K562 (cell line): Measurements from ENCODE around the gene TAS2R19. TPM values are rescaled to one million over a fixed set of nuclear protein-coding genes. Genes with fewer than 3 reads are reported as not detected.

Experiments
- ATAC-seq: fragments of 200-7000 bp; cut with Tn5 transposase; 3 replicates; pipeline ENCODE4 v1.9.1; 2020; ENCODE audit warnings: moderate library complexity
- BruUV-seq: library from RNA; stranded (reverse); fragments of 400-500 nt; replicated peaks from 2 replicates; lab custom pipeline; 2021; lab: Mats Ljungman, UMichigan
- CTCF ChIA-PET: fragments of 300-600 bp; formaldehyde crosslinking; extraction: SDS; loops from one replicate; lab custom pipeline; 2021; ENCODE audit warnings: low intra/inter-chr PET ratio; lab: Yijun Ruan, JAX
- POLR2A ChIA-PET: fragments of 300-600, 350-650 bp; sonication (Branson Sonifier 250); formaldehyde crosslinking; extraction: SDS; loops from one replicate; lab custom pipeline; 2021; ENCODE audit warnings: antibody characterized with exemption, inconsistent platforms; lab: Yijun Ruan, JAX
- DNase-seq, 4 experiments: peaks; one replicate each; pipeline versions ENCODE4 v3.0.0 to v3.0.0-alpha.2; 2011 to 2018; ENCODE audit warnings: low spot score in 3 of 4, mixed read lengths in 3 of 4; ENCODE audit errors: extremely low read depth in 1 of 4
- FAIRE-seq: peaks from 2 replicates; lab custom pipeline; 2011; peaks lifted over from hg19 to GRCh38; lab: Jason Lieb, UNC
- H2AFZ ChIP-seq: 2 replicates; pipeline ENCODE4 v1.6.0; 2011; ENCODE audit warnings: low read depth, low read length, control low read depth, inconsistent platforms
- H3K27ac ChIP-seq: fragments of 200-600 bp; 3 replicates; pipeline ENCODE4 v1.8.0; 2011; ENCODE audit warnings: low read depth, mild to moderate bottlenecking, control low read depth, inconsistent platforms, low read length, moderate library complexity, mixed read lengths; ENCODE audit errors: extremely low read depth
- H3K27me3 ChIP-seq, 2 experiments: fragments of 300-600 bp in 1 of 2; 2 replicates in 1 of 2; 3 replicates in 1 of 2; pipeline versions ENCODE4 v1.6.0 to v1.8.0; 2011; ENCODE audit warnings: inconsistent platforms in 2 of 2, low read length in 2 of 2, mild to moderate bottlenecking in 1 of 2, mixed read lengths in 1 of 2, moderate library complexity in 1 of 2; ENCODE audit not compliant: control insufficient read depth in 2 of 2, insufficient read depth in 2 of 2
- H3K36me3 ChIP-seq: fragments of 300-600 bp; 3 replicates; pipeline ENCODE4 v1.8.0; 2011; ENCODE audit warnings: mild to moderate bottlenecking, low read length, inconsistent platforms; ENCODE audit not compliant: control insufficient read depth, insufficient read depth
- H3K4me1 ChIP-seq, 2 experiments: fragments of 200-600 bp in 1 of 2; replicated peaks in 1 of 2; 2 replicates in 1 of 2; 3 replicates in 1 of 2; pipeline versions ENCODE4 v1.5.1 to v1.8.0; 2011; ENCODE audit warnings: inconsistent platforms in 2 of 2, low read length in 2 of 2, mild to moderate bottlenecking in 1 of 2, mixed read lengths in 1 of 2, moderate library complexity in 1 of 2; ENCODE audit not compliant: control insufficient read depth in 2 of 2, insufficient read depth in 2 of 2
- H3K4me2 ChIP-seq: 2 replicates; pipeline ENCODE4 v1.6.1; 2011; ENCODE audit warnings: low read length, control low read depth, inconsistent platforms, mixed read lengths; ENCODE audit not compliant: insufficient read depth
- H3K4me3 ChIP-seq: fragments of 200-600 bp; sonication (generic), shearing (Covaris generic); 2 replicates; pipeline ENCODE4 v1.5.1; 2016; ENCODE audit warnings: control low read depth, inconsistent platforms
- H3K79me2 ChIP-seq: fragments of 200-600 bp; 3 replicates; pipeline ENCODE4 v1.8.0; 2011; ENCODE audit warnings: low read length, inconsistent platforms; ENCODE audit not compliant: control insufficient read depth, insufficient read depth
- H3K9ac ChIP-seq, 2 experiments: 2 replicates each; pipeline versions ENCODE4 v1.6.0 to v1.6.1; 2011; ENCODE audit warnings: low read depth in 2 of 2, low read length in 2 of 2, control low read depth in 1 of 2, inconsistent platforms in 1 of 2, mild to moderate bottlenecking in 1 of 2, mixed read lengths in 1 of 2; ENCODE audit not compliant: insufficient read depth in 1 of 2
- H3K9me1 ChIP-seq: one replicate; pipeline ENCODE4 v1.6.0; 2011; ENCODE audit warnings: inconsistent platforms, mild to moderate bottlenecking, low read length, moderate library complexity; ENCODE audit not compliant: control insufficient read depth, insufficient read depth
- H3K9me3 ChIP-seq: replicated peaks from 2 replicates; pipeline ENCODE4 v1.5.1; 2011; ENCODE audit warnings: low read depth, low read length, inconsistent platforms; ENCODE audit not compliant: control insufficient read depth, insufficient read depth
- H4K20me1 ChIP-seq: replicated peaks from 2 replicates; pipeline ENCODE4 v1.6.1; 2011; ENCODE audit warnings: low read length, inconsistent platforms, mixed read lengths; ENCODE audit not compliant: control insufficient read depth, insufficient read depth
- ETV1 ChIP-seq: fragments of 450-650 bp; conservative IDR thresholded peaks from 2 replicates; pipeline ENCODE4 v1.6.1; 2016; ENCODE audit warnings: missing genetic modification characterization, control low read depth, low read depth, missing compliant biosample characterization
- EZH2 ChIP-seq: IDR thresholded peaks from 2 replicates; pipeline ENCODE4 v1.6.1; 2012; ENCODE audit warnings: low read depth, mild to moderate bottlenecking, inconsistent platforms, low read length, borderline replicate concordance
- FOXJ3 ChIP-seq: sonication (generic); formaldehyde crosslinking; IDR thresholded peaks from 2 replicates; pipeline ENCODE4 v1.4.0; 2020; ENCODE audit warnings: mild to moderate bottlenecking, missing genetic modification reagents
- GTF2A2 ChIP-seq: IDR thresholded peaks from 2 replicates; pipeline ENCODE4 v1.6.1; 2016; ENCODE audit warnings: mild to moderate bottlenecking, missing genetic modification characterization, missing compliant biosample characterization
- PHB2 ChIP-seq: fragments of 450-650 bp; IDR thresholded peaks from 2 replicates; pipeline ENCODE4 v1.6.1; 2017; ENCODE audit warnings: low read depth
- POLR2AphosphoS5 ChIP-seq: IDR thresholded peaks from 2 replicates; pipeline ENCODE4 v1.6.1; 2011; ENCODE audit warnings: mild to moderate bottlenecking, low read depth, low read length, moderate library complexity; ENCODE audit not compliant: control insufficient read depth, insufficient read depth
- RBM25 ChIP-seq: fragments of 200-400 bp; formaldehyde crosslinking; IDR thresholded peaks from 2 replicates; pipeline ENCODE4 v1.6.1; 2018; ENCODE audit warnings: low read length, low read depth, moderate library complexity; ENCODE audit not compliant: severe bottlenecking
- RNF2 ChIP-seq: sonication (generic); IDR thresholded peaks from 2 replicates; pipeline ENCODE4 v1.6.1; 2016
- XRCC3 ChIP-seq: fragments of 450-650 bp; IDR thresholded peaks from 2 replicates; pipeline ENCODE4 v1.6.1; 2017; ENCODE audit warnings: mild to moderate bottlenecking, moderate library complexity
- ZFPM2 ChIP-seq: fragments of 250-450 bp; sonication (Bioruptor Pico); IDR thresholded peaks from 2 replicates; pipeline ENCODE4 v1.5.1; 2022; ENCODE audit warnings: mild to moderate bottlenecking
- ZKSCAN1 ChIP-seq: fragments of 150-350 bp; IDR thresholded peaks from 2 replicates; pipeline ENCODE4 v1.6.1; 2016; ENCODE audit warnings: low read depth, low read length
- ZNF133 ChIP-seq: fragments of 250-450 bp; sonication (Bioruptor Pico); IDR thresholded peaks from 2 replicates; pipeline ENCODE4 v1.4.0; 2020; ENCODE audit warnings: mild to moderate bottlenecking
- ZNF644 ChIP-seq: fragments of 200-800 bp; sonication (Bioruptor generic); IDR thresholded peaks from 2 replicates; pipeline ENCODE4 v1.6.1; 2016; ENCODE audit warnings: low read depth, missing genetic modification characterization, missing compliant biosample characterization
- WGBS: fragments of 100-300 bp; shearing (Covaris generic); methylation state at CpG from one replicate; pipeline ENCODE4 v1.1.6; 2016; ENCODE audit warnings: low coverage, mixed read lengths; ENCODE audit not compliant: insufficient coverage; ENCODE audit errors: missing lambda C conversion rate; 5-methylcytosine and 5-hydroxymethylcytosine counted together
- in situ Hi-C: fragments of 300-500 bp; cut with MboI; formaldehyde crosslinking; loops from 4 replicates; pipeline ENCODE4 v1.15.0; 2018; ENCODE audit warnings: inconsistent platforms, mixed read lengths
- intact Hi-C: fragments of 100-400 bp; cut with micrococcal nuclease; formaldehyde crosslinking; loops from 2 replicates; pipeline ENCODE4 v1.14.2; 2022
- polyA plus RNA-seq, 8 experiments: library from polyadenylated mRNA; depleted of rRNA in 4 of 8; stranded (reverse) in 5 of 8; unstranded in 3 of 8; fragments of >200 nt; fragmentation: Nextera tagmentation in 2 of 8; fragmentation: Illumina TruSeq in 1 of 8; extraction: Ambion mirVana in 2 of 8; extraction: Trizol in 1 of 8; gene quantifications; 2 replicates each; pipeline versions ENCODE4 v1.2.1 to v1.2.3, GENCODE V29; 2011 to 2014; ENCODE audit warnings: inconsistent platforms in 1 of 8, missing spikeins in 1 of 8
- total RNA-seq, 7 experiments: library from RNA; depleted of rRNA in 6 of 7; stranded (reverse); fragments of >200 nt in 6 of 7; fragmentation: Illumina TruSeq in 2 of 7; extraction: Trizol in 2 of 7; gene quantifications; 2 replicates each; pipeline versions ENCODE4 v1.2.1 to v1.2.3, GENCODE V29; 2011 to 2021; ENCODE audit warnings: low replicate concordance in 1 of 7
- TF ChIP-seq, protein P1 (sequence below): fragments of 250-450 bp; sonication (Bioruptor Pico); IDR thresholded peaks from 2 replicates; pipeline ENCODE4 v1.8.0; 2021; ENCODE audit warnings: moderate library complexity, mild to moderate bottlenecking, inconsistent platforms
- TF ChIP-seq, protein P2 (sequence below), 2 experiments: fragments of 450-650 bp; conservative IDR thresholded peaks; 2 replicates each; pipeline ENCODE4 v1.6.1; 2017; ENCODE audit warnings: mild to moderate bottlenecking in 2 of 2, moderate library complexity in 2 of 2

TAS2R19 gene
- total and polyA plus RNA-seq, 9 of the 15 experiments (the other 6 are each of a cell fraction or from before 2014, with no cell fraction given) = 0.13 to 3.0 (median 0.86) TPM; not detected in 2

DNA sequence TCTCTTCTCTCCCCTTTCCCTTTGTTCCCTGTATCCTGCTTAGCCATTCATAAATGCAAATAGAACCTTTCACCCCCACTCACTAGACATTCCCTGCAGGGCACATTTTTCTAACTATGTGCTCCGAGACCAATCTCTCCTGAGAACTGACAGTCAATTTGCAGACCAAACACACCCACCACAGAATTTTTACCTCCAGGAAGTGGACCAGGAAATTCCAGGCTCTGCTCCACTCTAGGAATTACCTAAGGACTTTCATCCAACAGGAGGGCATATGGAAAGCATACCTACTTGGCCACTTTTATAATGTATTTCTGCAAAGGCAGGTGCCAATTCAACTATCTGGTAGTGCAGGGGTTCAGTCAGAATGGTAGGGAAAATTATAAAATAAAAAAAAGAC, 48.6 kb upstream of the TAS2R19 start:
- ChIA-PET POLR2A (no interaction called here), CTCF (no interaction called here)
- BruUV-seq = no TSS peak
- Histone ChIP-seq H3K79me2 (no peaks in the 10 kb centered on the region), H3K9me1 (no peaks in the 10 kb centered on the region), H3K9me3 (no peaks in the 10 kb centered on the region), H3K4me1 (no peaks in the 10 kb centered on the region), H3K4me3 (no peak overlapping the region), H3K27me3 (no peaks in the 10 kb centered on the region), H4K20me1 (no peaks in the 10 kb centered on the region), H3K36me3 (no peaks in the 10 kb centered on the region), H3K9ac (no peak overlapping the region), H3K4me2 (no peak overlapping the region), H2AFZ (no peak overlapping the region), H3K27ac (no peak overlapping the region)
- ATAC-seq = no peak
- no CpG with 5 or more reads among the region's 1 CpG for WGBS
- TF ChIP-seq POLR2AphosphoS5 (no peak), ZNF644 (no peak), XRCC3 (no peak), RBM25 (no peak), EZH2 (no peak), PHB2 (no peak), ETV1 (tag) (no peak), FOXJ3 (CRISPR knock-in tag) (no peak), ZFPM2 (CRISPR knock-in tag) (no peak), ZKSCAN1 (no peak), RNF2 (no peak), ZNF133 (CRISPR knock-in tag) (no peak), GTF2A2 (tag) (no peak)
- TF ChIP-seq, protein P1, sequence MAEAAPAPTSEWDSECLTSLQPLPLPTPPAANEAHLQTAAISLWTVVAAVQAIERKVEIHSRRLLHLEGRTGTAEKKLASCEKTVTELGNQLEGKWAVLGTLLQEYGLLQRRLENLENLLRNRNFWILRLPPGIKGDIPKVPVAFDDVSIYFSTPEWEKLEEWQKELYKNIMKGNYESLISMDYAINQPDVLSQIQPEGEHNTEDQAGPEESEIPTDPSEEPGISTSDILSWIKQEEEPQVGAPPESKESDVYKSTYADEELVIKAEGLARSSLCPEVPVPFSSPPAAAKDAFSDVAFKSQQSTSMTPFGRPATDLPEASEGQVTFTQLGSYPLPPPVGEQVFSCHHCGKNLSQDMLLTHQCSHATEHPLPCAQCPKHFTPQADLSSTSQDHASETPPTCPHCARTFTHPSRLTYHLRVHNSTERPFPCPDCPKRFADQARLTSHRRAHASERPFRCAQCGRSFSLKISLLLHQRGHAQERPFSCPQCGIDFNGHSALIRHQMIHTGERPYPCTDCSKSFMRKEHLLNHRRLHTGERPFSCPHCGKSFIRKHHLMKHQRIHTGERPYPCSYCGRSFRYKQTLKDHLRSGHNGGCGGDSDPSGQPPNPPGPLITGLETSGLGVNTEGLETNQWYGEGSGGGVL = no peak
- TF ChIP-seq, protein P2, sequence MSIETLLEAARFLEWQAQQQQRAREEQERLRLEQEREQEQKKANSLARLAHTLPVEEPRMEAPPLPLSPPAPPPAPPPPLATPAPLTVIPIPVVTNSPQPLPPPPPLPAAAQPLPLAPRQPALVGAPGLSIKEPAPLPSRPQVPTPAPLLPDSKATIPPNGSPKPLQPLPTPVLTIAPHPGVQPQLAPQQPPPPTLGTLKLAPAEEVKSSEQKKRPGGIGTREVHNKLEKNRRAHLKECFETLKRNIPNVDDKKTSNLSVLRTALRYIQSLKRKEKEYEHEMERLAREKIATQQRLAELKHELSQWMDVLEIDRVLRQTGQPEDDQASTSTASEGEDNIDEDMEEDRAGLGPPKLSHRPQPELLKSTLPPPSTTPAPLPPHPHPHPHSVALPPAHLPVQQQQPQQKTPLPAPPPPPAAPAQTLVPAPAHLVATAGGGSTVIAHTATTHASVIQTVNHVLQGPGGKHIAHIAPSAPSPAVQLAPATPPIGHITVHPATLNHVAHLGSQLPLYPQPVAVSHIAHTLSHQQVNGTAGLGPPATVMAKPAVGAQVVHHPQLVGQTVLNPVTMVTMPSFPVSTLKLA (conservative IDR thresholded peaks at IDR 0.05) = no peak
- no peak for FAIRE-seq
- intact Hi-C loops = no loop called here
- no peak for DNase-seq
- in situ Hi-C loops = loop anchor here (5.0 kb wide), 1 partner anchor 54 kb away; no protein-coding TSS in a partner anchor
